OCI-LY7 (cell line): ENCODE data around the gene PPP1R14B. TPM values are rescaled to one million over a fixed set of nuclear protein-coding genes. Genes with fewer than 3 reads are reported as not detected.

Source experiments
- BruUV-seq: library from RNA; stranded (reverse); fragments of 400-500 nt; replicated peaks from 2 replicates; lab custom pipeline; 2021; lab: Mats Ljungman, UMichigan
- CTCF ChIA-PET: fragments of 300-600 bp; sonication (Branson Sonifier 250); formaldehyde crosslinking; loops from one replicate; lab custom pipeline; 2022; ENCODE audit warnings: antibody characterized with exemption; ENCODE audit not compliant: unreplicated experiment; lab: Charles Lee
- POLR2A ChIA-PET: fragments of 300-600 bp; sonication (Branson Sonifier 250); formaldehyde crosslinking; loops from one replicate; lab custom pipeline; 2022; ENCODE audit warnings: antibody characterized with exemption; lab: Charles Lee
- DNase-seq: peaks from one replicate; pipeline ENCODE4 v3.0.0-alpha.2; 2015; ENCODE audit warnings: low spot score
- H2AFZ ChIP-seq: fragments of 200-600 bp; sonication (generic), shearing (Covaris generic); 2 replicates; pipeline ENCODE4 v1.6.1; 2014; ENCODE audit warnings: mild to moderate bottlenecking, antibody characterized with exemption, low read length, moderate library complexity
- H3K27ac ChIP-seq: fragments of 200-600 bp; sonication (generic); 2 replicates; pipeline ENCODE4 v1.5.1; 2014; ENCODE audit warnings: mixed run types, low read depth, mild to moderate bottlenecking, moderate library complexity, low read length, inconsistent platforms; ENCODE audit not compliant: poor library complexity, severe bottlenecking
- H3K36me3 ChIP-seq: fragments of 200-600 bp; sonication (generic); 2 replicates; pipeline ENCODE4 v1.6.1; 2014; ENCODE audit warnings: mild to moderate bottlenecking, antibody characterized with exemption, low read length, moderate library complexity, mixed read lengths; ENCODE audit not compliant: insufficient read depth
- H3K4me1 ChIP-seq: fragments of 200-600 bp; sonication (generic); 2 replicates; pipeline ENCODE4 v1.5.1; 2014; ENCODE audit warnings: mild to moderate bottlenecking, low read length; ENCODE audit not compliant: insufficient read depth, poor library complexity, severe bottlenecking
- H3K4me2 ChIP-seq: fragments of 200-600 bp; sonication (generic); 2 replicates; pipeline ENCODE4 v1.6.1; 2014; ENCODE audit warnings: mild to moderate bottlenecking, low read length
- H3K4me3 ChIP-seq: fragments of 200-600 bp; sonication (generic); 2 replicates; pipeline ENCODE4 v1.5.1; 2014; ENCODE audit warnings: mild to moderate bottlenecking, low read depth, low read length; ENCODE audit not compliant: poor library complexity, severe bottlenecking
- H3K79me2 ChIP-seq: fragments of 200-600 bp; sonication (generic); 2 replicates; pipeline ENCODE4 v1.6.1; 2016; ENCODE audit warnings: low read depth, mild to moderate bottlenecking, low read length, moderate library complexity, mixed read lengths; ENCODE audit not compliant: insufficient read depth
- H3K9me2 ChIP-seq: fragments of 200-600 bp; sonication (generic); 2 replicates; pipeline ENCODE4 v1.6.1; 2016; ENCODE audit warnings: mild to moderate bottlenecking, low read length, mixed read lengths; ENCODE audit not compliant: insufficient read depth
- H3K9me3 ChIP-seq: fragments of 200-600 bp; sonication (generic); 2 replicates; pipeline ENCODE4 v1.6.1; 2014; ENCODE audit warnings: mild to moderate bottlenecking, mixed run types, low read length, mixed read lengths
- H4K20me1 ChIP-seq: fragments of 200-600 bp; sonication (generic); 2 replicates; pipeline ENCODE4 v1.6.1; 2014; ENCODE audit warnings: mild to moderate bottlenecking, antibody characterized with exemption, low read length, moderate library complexity, mixed read lengths; ENCODE audit not compliant: insufficient read depth
- CTCF ChIP-seq: fragments of 200-600 bp; sonication (generic); conservative IDR thresholded peaks from 2 replicates; pipeline ENCODE4 v1.5.1; 2014; ENCODE audit warnings: mild to moderate bottlenecking, antibody characterized with exemption, low read length, moderate library complexity, mixed read lengths
- EZH2phosphoT487 ChIP-seq: fragments of 200-600 bp; sonication (generic); IDR thresholded peaks from 2 replicates; pipeline ENCODE4 v1.6.1; 2018; ENCODE audit warnings: low read depth, borderline replicate concordance, mild to moderate bottlenecking, mixed run types, antibody characterized with exemption, low read length, moderate library complexity, mixed read lengths
- intact Hi-C: fragments of 100-400 bp; cut with micrococcal nuclease; formaldehyde crosslinking; loops from one replicate; pipeline ENCODE4 v1.10.0; 2022; ENCODE audit not compliant: unreplicated experiment
- total RNA-seq, 2 experiments: library from RNA; depleted of rRNA in 1 of 2; stranded (reverse); fragments of >200 nt in 1 of 2; shearing (Covaris generic) in 1 of 2; gene quantifications; 2 replicates each; pipeline ENCODE4 v1.2.3, GENCODE V29; 2014 to 2022

The PPP1R14B gene
- total RNA-seq, 2 experiments from 2014 or later = 198 to 223 TPM

DNA sequence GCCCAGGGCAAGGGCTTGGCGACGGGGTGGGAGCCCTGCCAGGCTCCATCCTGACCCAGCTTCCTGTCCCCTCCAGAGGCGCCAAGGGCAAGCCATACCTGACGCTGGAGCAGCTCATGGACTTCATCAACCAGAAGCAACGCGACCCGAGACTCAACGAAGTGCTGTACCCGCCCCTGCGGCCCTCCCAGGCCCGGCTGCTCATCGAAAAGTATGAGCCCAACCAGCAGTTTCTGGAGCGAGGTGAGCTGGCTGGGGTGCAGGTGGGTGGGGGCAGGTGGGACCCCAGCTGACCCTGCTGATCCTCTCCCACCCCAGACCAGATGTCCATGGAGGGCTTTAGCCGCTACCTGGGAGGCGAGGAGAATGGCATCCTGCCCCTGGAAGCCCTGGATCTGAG is 9.6 kb upstream of the PPP1R14B start:
- POLR2A ChIA-PET = interaction anchor here (0.6 to 1.0 kb wide), 2 partner anchors 14 to 71 kb away, joined by 3 to 4 read pairs; no protein-coding TSS in a partner anchor
- intact Hi-C loops = no loop called here
- no peaks in the 10 kb centered on the region for H4K20me1 ChIP-seq
- no peak overlapping the region for H3K27ac ChIP-seq
- H3K9me3 ChIP-seq = no peaks in the 10 kb centered on the region
- peaks cover 17% of the 10 kb centered on the region for H3K4me1 ChIP-seq
- CTCF ChIA-PET = no interaction called here
- H3K9me2 ChIP-seq = no peaks in the 10 kb centered on the region
- no peaks in the 10 kb centered on the region for H3K36me3 ChIP-seq
- no peaks in the 10 kb centered on the region for H3K79me2 ChIP-seq
- no peak for TF ChIP-seq EZH2phosphoT487
- H3K4me3 ChIP-seq = no peak overlapping the region
- BruUV-seq = no TSS peak
- H3K4me2 ChIP-seq = no peak overlapping the region
- DNase-seq = no peak
- no peak overlapping the region for H2AFZ ChIP-seq

GRCh38 chr11:64255135-64256128 is 8.7 kb upstream of the PPP1R14B start:
- H3K9me2 ChIP-seq = no peaks in the 10 kb centered on the region
- H2AFZ ChIP-seq = no peak overlapping the region
- H3K4me2 ChIP-seq = no peak overlapping the region
- POLR2A ChIA-PET = no interaction called here
- H3K4me1 ChIP-seq = peaks cover 25% of the 10 kb centered on the region
- H3K79me2 ChIP-seq = no peaks in the 10 kb centered on the region
- CTCF ChIA-PET = no interaction called here
- no peak for TF ChIP-seq EZH2phosphoT487
- no peak overlapping the region for H3K27ac ChIP-seq
- H3K36me3 ChIP-seq = no peaks in the 10 kb centered on the region
- no peak for DNase-seq
- no peaks in the 10 kb centered on the region for H3K9me3 ChIP-seq
- H3K4me3 ChIP-seq = no peak overlapping the region
- intact Hi-C loops = no loop called here
- no peaks in the 10 kb centered on the region for H4K20me1 ChIP-seq
- no TSS peak for BruUV-seq

- H3K27ac ChIP-seq = no peak overlapping the region
- intact Hi-C loops = no loop called here
- no peaks in the 10 kb centered on the region for H3K9me2 ChIP-seq
- H3K36me3 ChIP-seq = no peaks in the 10 kb centered on the region
- H4K20me1 ChIP-seq = no peaks in the 10 kb centered on the region
- H3K4me1 ChIP-seq = peaks cover 36% of the 10 kb centered on the region
- no peak for DNase-seq
- H3K4me3 ChIP-seq = no peak overlapping the region
- BruUV-seq = no TSS peak
- ChIA-PET POLR2A (interaction anchor here (1.1 kb wide), 1 partner anchor 13 kb away, joined by 6 read pairs; no protein-coding TSS in a partner anchor), CTCF (no interaction called here)
- H3K79me2 ChIP-seq = no peaks in the 10 kb centered on the region
- H2AFZ ChIP-seq = no peak overlapping the region
- H3K9me3 ChIP-seq = no peaks in the 10 kb centered on the region
- no peak overlapping the region for H3K4me2 ChIP-seq
- no peak for TF ChIP-seq CTCF
- no peak for TF ChIP-seq EZH2phosphoT487
These were observed 7.6 kb upstream of the PPP1R14B start for GRCh38 chr11:64254326-64254725.
